Coronary artery (tissue), 2 donors: Measurements from ENCODE around the gene DPYD.

Experiments used
- DNase-seq: peaks from one replicate; pipeline ENCODE4 v3.0.0-alpha.2; 2017; ENCODE audit warnings: low spot score
- H3K27ac ChIP-seq, 2 donors: fragments of 200-600 bp; sonication (generic); one replicate each; pipeline ENCODE4 v1.5.1; 2016 to 2019
- H3K4me3 ChIP-seq: fragments of 200-600 bp; sonication (generic); 2 replicates; pipeline ENCODE4 v1.5.1; 2016; ENCODE audit warnings: mild to moderate bottlenecking, moderate library complexity
- TF ChIP-seq, protein P1 (sequence below): fragments of 200-600 bp; sonication (generic); IDR thresholded peaks from one replicate; pipeline ENCODE4 v1.5.1; 2019; ENCODE audit warnings: antibody characterized with exemption

Gene DPYD

DNA sequence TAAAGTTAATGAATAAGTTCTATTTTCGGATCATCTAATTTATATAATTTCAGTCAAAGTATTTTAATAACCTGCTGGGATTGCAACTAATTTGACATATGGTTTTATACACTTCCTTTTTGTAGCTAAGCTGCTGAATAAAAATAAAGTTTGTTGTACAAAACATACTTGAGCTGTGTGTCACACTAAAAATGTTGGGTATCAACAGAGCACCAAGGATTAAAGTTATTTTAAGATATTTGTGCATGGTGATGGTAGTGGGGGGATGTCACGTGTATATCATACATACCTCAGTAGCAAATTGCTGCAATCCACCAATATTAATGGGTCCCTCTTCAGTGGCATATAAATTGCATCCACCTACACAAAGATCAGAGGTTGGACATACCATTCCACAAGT lies 199.6 kb downstream of the DPYD start:
- TF ChIP-seq, protein P1, sequence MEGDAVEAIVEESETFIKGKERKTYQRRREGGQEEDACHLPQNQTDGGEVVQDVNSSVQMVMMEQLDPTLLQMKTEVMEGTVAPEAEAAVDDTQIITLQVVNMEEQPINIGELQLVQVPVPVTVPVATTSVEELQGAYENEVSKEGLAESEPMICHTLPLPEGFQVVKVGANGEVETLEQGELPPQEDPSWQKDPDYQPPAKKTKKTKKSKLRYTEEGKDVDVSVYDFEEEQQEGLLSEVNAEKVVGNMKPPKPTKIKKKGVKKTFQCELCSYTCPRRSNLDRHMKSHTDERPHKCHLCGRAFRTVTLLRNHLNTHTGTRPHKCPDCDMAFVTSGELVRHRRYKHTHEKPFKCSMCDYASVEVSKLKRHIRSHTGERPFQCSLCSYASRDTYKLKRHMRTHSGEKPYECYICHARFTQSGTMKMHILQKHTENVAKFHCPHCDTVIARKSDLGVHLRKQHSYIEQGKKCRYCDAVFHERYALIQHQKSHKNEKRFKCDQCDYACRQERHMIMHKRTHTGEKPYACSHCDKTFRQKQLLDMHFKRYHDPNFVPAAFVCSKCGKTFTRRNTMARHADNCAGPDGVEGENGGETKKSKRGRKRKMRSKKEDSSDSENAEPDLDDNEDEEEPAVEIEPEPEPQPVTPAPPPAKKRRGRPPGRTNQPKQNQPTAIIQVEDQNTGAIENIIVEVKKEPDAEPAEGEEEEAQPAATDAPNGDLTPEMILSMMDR, result no peak
- Histone ChIP-seq H3K4me3 (no peak overlapping the region), H3K27ac (no peak overlapping the region)
- no peak for DNase-seq

DNA sequence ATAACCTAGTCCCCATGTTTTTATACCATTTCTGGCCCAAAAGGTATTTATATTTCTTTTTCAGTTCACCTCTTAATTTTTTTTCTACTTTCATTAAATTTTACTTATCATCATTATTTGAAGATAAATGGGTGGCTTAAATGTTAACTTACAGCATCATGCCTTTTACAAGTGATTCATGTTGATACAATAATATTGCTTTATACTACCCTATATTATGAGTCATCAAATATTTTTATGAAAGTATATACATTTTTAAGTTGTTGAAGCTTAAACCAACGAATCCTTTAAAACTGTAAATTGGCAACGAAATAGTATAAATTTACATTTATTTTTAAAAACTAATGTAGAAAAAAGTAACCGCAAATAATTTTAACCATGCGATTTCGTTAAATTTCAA lies 207.9 kb downstream of the DPYD start:
- Histone ChIP-seq H3K4me3 (no peak overlapping the region), H3K27ac (no peak overlapping the region)
- TF ChIP-seq, protein P1, result no peak
- no peak for DNase-seq

DNA sequence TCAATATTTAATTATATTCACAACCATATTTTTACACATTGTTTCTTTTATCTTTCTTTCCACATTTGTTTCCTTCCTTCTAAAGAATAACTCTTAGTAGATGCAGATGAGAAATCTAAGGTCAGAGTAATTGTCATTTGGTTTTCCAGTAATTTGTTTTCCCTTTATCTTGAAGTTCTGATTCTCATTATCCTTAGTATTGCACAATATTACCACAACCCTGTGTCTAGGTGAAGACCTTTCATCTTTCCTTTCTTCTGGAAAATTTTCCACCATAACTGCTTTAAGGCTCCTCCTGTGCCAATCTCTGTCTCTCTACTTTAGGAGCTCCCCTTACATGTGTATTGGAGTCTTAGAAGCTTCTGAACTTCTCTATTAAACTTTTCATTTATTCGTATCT lies 209.0 kb downstream of the DPYD start:
- Histone ChIP-seq H3K27ac (no peak overlapping the region), H3K4me3 (no peak overlapping the region)
- TF ChIP-seq, protein P1, result no peak
- no peak for DNase-seq

DNA sequence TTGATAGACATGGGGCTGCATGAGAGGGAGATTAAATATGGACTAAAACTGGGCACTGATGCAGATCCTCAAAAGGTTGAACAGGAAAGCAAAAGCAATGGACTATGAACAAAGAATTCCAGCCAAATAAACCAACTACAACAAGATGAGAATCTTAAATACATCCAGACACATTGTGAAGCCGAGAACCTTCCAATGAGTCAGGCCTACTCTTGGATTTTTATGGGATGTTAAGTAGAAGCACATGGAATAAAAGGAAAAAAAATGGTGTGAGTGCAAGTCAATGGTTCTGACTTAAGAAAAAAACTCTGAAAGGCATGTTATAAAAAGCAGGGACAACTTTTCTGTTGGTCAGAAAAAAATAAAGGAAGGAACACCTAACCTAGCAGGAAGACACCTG lies 227.2 kb downstream of the DPYD start:
- TF ChIP-seq, protein P1, result no peak
- Histone ChIP-seq H3K4me3 (no peak overlapping the region), H3K27ac (no peak overlapping the region)
- DNase-seq, result no peak

DNA sequence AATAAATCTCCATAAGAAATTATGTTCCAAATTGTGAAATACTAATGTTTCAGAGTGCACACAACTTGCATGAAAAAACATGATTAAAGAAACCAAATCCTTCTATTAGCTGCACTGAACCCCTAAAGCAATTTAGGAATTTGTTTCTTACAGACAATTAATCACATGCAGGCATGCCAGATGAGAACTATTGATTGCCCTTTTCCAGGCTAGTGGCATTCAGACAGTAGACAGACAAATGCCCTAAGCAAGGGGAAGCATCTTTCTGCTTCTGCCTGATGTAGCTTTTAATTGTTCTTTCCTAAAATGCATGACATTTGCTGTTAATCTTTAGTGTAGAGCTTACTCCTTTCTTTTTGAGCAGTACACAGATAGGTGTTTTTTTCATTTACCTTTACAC lies 229.5 kb downstream of the DPYD start:
- Histone ChIP-seq H3K4me3 (no peak overlapping the region), H3K27ac (no peak overlapping the region)
- TF ChIP-seq, protein P1, result no peak
- DNase-seq, result no peak

DNA sequence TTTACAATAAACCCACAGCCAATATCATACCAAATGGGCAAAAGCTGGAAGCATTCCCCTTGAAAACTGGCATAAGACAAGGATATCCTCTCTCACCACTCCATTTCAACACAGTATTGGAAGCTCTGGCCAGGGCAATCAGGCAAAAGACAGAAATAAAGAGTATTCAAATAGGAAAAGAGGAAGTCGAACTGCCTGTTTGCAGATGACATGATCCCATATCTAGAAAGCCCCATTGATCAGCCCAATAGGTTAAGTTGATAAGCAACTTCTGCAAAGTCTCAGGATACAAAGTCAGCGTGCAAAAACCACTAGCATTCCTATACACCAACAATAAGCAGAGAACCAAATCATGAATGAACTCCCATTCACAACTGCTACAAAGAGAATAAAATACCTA lies 235.5 kb downstream of the DPYD start:
- Histone ChIP-seq H3K27ac (no peak overlapping the region), H3K4me3 (no peak overlapping the region)
- TF ChIP-seq, protein P1, result no peak
- DNase-seq, result no peak

DNA sequence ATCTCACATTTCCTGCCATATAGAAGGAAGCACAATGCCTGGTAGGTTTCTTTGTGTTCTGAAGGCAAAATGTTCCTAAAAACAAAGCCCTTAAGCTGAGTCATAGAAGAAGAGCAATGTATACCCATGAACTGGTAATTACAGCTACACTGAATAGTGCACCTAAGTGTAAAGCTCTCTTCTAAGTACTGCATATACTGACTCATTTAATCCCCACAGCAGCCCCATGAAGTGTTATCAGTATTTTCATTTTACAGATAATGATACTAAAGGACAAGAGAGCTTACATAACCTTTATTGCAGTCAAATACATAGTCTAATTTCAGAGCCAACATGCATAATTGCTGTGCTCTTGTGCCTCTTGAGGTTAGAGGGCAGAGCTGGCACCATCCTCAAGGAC lies 239.9 kb downstream of the DPYD start:
- TF ChIP-seq, protein P1, result no peak
- Histone ChIP-seq H3K4me3 (no peak overlapping the region), H3K27ac (no peak overlapping the region)
- DNase-seq, result no peak
